ENCODE data around the gene SOCS1.
A peak's percentile ranks its signal among the peaks of the same experiment; 100 is the strongest.
"Not testable (repeated sequence)": the region's sequence is repeated elsewhere in the genome, so short reads cannot be mapped to it uniquely, and the experiment has no call there.

The SOCS1 gene

DNA sequence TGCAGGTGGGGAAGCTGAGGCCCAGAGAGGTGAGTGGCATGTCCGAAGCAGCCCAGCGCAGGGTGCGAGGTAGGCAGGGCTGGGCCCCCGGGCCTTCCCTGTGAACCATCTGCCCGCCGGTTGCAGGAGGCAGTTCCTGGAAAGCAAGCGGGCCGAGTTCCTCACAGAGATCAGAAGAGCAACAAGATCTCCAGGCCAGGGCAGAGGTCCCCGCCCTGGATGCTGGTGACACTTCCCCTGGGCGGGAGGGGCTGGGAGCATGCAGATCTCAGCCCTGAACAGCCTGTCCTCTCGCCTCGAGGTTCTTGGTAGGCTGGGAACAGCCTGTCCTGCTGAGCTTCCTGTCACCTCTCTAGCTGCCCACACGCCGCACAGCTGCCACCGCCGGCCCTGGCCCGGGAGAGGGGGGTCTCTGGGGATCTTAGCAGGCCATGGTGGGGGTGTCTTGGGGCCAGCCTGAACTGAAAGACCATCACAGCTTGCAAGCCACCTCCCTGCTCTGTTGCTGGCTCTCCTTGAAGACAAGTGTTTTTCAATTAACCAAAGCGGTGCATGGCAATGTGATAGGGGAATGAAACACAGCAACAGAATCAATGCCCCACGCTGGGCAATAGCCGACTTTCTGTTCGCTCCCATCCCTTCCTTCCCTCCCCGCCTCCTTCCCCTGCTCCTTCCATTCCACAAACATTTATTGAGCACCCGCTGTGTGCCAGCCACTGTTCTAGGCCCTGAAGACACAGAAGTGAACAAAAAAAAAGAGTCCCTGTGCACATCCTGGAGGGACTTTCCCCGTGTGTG lies 31.7 kb downstream of the SOCS1 start:
- H3K9me2 ChIP-seq (replicated peaks; ENCODE audit: low read depth, low read length): no peaks in the 10 kb centered on the region
- no peaks in the 10 kb centered on the region for H3K4me1 ChIP-seq (ENCODE audit: insufficient read depth, low read length, poor library complexity, severe bottlenecking)
- H3K79me2 ChIP-seq (ENCODE audit: insufficient read depth, low read length): no peaks in the 10 kb centered on the region
- no peaks in the 10 kb centered on the region for H3K9me3 ChIP-seq (ENCODE audit: insufficient read depth, low read depth, low read length)
- no peaks in the 10 kb centered on the region for H3K27me3 ChIP-seq (ENCODE audit: insufficient read depth, low read length, poor library complexity, severe bottlenecking)
- H3K9ac ChIP-seq (ENCODE audit: low read depth, low read length, poor library complexity, severe bottlenecking): no peak overlapping the region
- no peak for TF ChIP-seq EZH2phosphoT487 (IDR thresholded peaks at IDR 0.05; ENCODE audit: borderline replicate concordance)
- TF ChIP-seq, protein P1, sequence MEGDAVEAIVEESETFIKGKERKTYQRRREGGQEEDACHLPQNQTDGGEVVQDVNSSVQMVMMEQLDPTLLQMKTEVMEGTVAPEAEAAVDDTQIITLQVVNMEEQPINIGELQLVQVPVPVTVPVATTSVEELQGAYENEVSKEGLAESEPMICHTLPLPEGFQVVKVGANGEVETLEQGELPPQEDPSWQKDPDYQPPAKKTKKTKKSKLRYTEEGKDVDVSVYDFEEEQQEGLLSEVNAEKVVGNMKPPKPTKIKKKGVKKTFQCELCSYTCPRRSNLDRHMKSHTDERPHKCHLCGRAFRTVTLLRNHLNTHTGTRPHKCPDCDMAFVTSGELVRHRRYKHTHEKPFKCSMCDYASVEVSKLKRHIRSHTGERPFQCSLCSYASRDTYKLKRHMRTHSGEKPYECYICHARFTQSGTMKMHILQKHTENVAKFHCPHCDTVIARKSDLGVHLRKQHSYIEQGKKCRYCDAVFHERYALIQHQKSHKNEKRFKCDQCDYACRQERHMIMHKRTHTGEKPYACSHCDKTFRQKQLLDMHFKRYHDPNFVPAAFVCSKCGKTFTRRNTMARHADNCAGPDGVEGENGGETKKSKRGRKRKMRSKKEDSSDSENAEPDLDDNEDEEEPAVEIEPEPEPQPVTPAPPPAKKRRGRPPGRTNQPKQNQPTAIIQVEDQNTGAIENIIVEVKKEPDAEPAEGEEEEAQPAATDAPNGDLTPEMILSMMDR (conservative IDR thresholded peaks at IDR 0.05; ENCODE audit: low read length): no peak
- H3K4me2 ChIP-seq (ENCODE audit: low read depth, low read length, poor library complexity, severe bottlenecking): peak overlapping the region; percentile 27
- H3K36me3 ChIP-seq (ENCODE audit: insufficient read depth, low read length): no peaks in the 10 kb centered on the region
- no peaks in the 10 kb centered on the region for H4K20me1 ChIP-seq (ENCODE audit: insufficient read depth, low read length, poor library complexity, severe bottlenecking)
- no peak overlapping the region for H3K4me3 ChIP-seq (ENCODE audit: low read length, poor library complexity, severe bottlenecking)
- no peak overlapping the region; the same call in 1 of the 2 replicates for H2AFZ ChIP-seq (ENCODE audit: low read length)
- H3F3A ChIP-seq (ENCODE audit: low read depth): no peaks in the 10 kb centered on the region

DNA sequence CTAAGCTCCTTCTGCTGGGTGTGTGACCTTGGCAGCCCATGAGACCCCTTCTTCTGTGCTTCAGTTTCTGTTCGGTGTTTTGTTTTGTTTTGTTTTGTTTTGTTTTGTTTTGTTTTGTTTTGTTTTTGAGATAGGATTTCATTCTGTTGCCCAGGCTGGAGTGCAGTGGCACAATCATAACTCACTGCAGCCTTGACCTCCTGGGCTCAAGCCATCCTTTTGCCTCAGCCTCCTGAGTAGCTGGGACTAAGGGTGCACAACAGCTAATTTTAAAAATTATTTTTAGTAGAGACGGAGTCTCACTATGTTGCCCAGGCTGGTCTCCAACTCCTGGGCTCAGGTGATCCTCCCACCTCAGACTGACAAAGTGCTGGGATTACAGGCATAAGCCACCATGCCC lies 35.5 kb downstream of the SOCS1 start:
- H3F3A ChIP-seq (ENCODE audit: low read depth); H3K79me2 ChIP-seq (ENCODE audit: insufficient read depth, low read length); H3K36me3 ChIP-seq (ENCODE audit: insufficient read depth, low read length); H3K4me1 ChIP-seq (ENCODE audit: insufficient read depth, low read length, poor library complexity, severe bottlenecking); H3K9ac ChIP-seq (ENCODE audit: low read depth, low read length, poor library complexity, severe bottlenecking); H3K9me3 ChIP-seq (ENCODE audit: insufficient read depth, low read depth, low read length); H3K4me3 ChIP-seq (ENCODE audit: low read length, poor library complexity, severe bottlenecking); H3K9me2 ChIP-seq (replicated peaks; ENCODE audit: low read depth, low read length); H4K20me1 ChIP-seq (ENCODE audit: insufficient read depth, low read length, poor library complexity, severe bottlenecking); H2AFZ ChIP-seq (ENCODE audit: low read length); H3K4me2 ChIP-seq (ENCODE audit: low read depth, low read length, poor library complexity, severe bottlenecking); H3K27me3 ChIP-seq (ENCODE audit: insufficient read depth, low read length, poor library complexity, severe bottlenecking): not testable (repeated sequence)

DNA sequence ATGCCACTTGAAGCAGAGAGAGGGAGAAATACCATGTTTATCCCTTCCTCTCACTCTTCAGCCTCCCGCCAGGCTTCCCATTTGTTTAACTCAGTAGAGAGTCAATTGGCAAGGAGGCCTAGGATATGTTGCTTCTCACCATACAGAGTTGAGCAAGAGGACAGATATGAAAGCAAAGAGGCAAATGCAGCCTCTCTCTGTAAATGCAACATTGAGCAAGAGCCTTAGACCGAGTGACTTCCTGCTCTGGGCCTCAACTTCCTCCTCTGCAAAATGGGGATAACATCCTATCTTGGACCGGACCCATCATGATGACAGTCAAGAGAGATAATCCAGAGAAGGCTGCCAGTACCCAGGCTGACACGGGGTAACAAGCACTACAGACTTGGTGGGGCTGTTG lies 36.8 kb downstream of the SOCS1 start:
- H2AFZ ChIP-seq (ENCODE audit: low read length): no peak overlapping the region
- H4K20me1 ChIP-seq (ENCODE audit: insufficient read depth, low read length, poor library complexity, severe bottlenecking): no peaks in the 10 kb centered on the region
- no peaks in the 10 kb centered on the region for H3K9me3 ChIP-seq (ENCODE audit: insufficient read depth, low read depth, low read length)
- TF ChIP-seq EZH2phosphoT487 (IDR thresholded peaks at IDR 0.05; ENCODE audit: borderline replicate concordance): no peak
- TF ChIP-seq, protein P1 (conservative IDR thresholded peaks at IDR 0.05; ENCODE audit: low read length): no peak
- no peaks in the 10 kb centered on the region for H3F3A ChIP-seq (ENCODE audit: low read depth)
- H3K4me1 ChIP-seq (ENCODE audit: insufficient read depth, low read length, poor library complexity, severe bottlenecking): no peaks in the 10 kb centered on the region
- H3K4me3 ChIP-seq (ENCODE audit: low read length, poor library complexity, severe bottlenecking): no peak overlapping the region
- no peak overlapping the region for H3K4me2 ChIP-seq (ENCODE audit: low read depth, low read length, poor library complexity, severe bottlenecking)
- H3K27me3 ChIP-seq (ENCODE audit: insufficient read depth, low read length, poor library complexity, severe bottlenecking): no peaks in the 10 kb centered on the region
- no peaks in the 10 kb centered on the region for H3K36me3 ChIP-seq (ENCODE audit: insufficient read depth, low read length)
- H3K9me2 ChIP-seq (replicated peaks; ENCODE audit: low read depth, low read length): no peaks in the 10 kb centered on the region
- no peaks in the 10 kb centered on the region for H3K79me2 ChIP-seq (ENCODE audit: insufficient read depth, low read length)
- no peak overlapping the region for H3K9ac ChIP-seq (ENCODE audit: low read depth, low read length, poor library complexity, severe bottlenecking)

DNA sequence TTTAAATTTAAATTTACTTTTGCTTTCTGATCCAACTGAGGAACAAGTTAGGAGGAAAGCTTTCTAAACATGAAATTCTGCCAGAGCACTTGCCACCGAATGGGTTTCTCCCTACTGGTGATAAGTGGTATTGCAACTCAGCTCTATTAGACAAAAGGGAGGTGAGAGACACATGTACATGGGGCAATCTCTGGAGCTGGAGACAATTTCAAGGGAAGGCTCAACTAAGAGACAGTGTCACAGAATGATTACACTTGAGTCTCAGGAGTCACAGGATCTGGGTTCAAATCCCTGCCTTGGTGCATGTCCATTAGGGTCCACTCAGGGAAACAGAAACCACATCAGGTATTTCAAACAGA lies 37.4 kb downstream of the SOCS1 start:
- H3K9me2 ChIP-seq (replicated peaks; ENCODE audit: low read depth, low read length): no peaks in the 10 kb centered on the region
- no peak overlapping the region for H3K4me2 ChIP-seq (ENCODE audit: low read depth, low read length, poor library complexity, severe bottlenecking)
- no peak overlapping the region for H3K9ac ChIP-seq (ENCODE audit: low read depth, low read length, poor library complexity, severe bottlenecking)

More for the DNA sequence above, 37.4 kb downstream of the SOCS1 start:
- H3K4me1 ChIP-seq (ENCODE audit: insufficient read depth, low read length, poor library complexity, severe bottlenecking): no peaks in the 10 kb centered on the region
- H3K79me2 ChIP-seq (ENCODE audit: insufficient read depth, low read length): no peaks in the 10 kb centered on the region
- H3K9me3 ChIP-seq (ENCODE audit: insufficient read depth, low read depth, low read length): no peaks in the 10 kb centered on the region
- no peaks in the 10 kb centered on the region for H3K36me3 ChIP-seq (ENCODE audit: insufficient read depth, low read length)
- H2AFZ ChIP-seq (ENCODE audit: low read length): no peak overlapping the region
- no peaks in the 10 kb centered on the region for H3K27me3 ChIP-seq (ENCODE audit: insufficient read depth, low read length, poor library complexity, severe bottlenecking)
- TF ChIP-seq, protein P1 (conservative IDR thresholded peaks at IDR 0.05; ENCODE audit: low read length): peak; percentile 56
- no peak for TF ChIP-seq EZH2phosphoT487 (IDR thresholded peaks at IDR 0.05; ENCODE audit: borderline replicate concordance)
- H4K20me1 ChIP-seq (ENCODE audit: insufficient read depth, low read length, poor library complexity, severe bottlenecking): no peaks in the 10 kb centered on the region
- H3F3A ChIP-seq (ENCODE audit: low read depth): no peaks in the 10 kb centered on the region
- H3K4me3 ChIP-seq (ENCODE audit: low read length, poor library complexity, severe bottlenecking): no peak overlapping the region

All from Loucy (cell line).